ENCODE results near the gene CCT8. TPM values are rescaled to one million over a fixed set of nuclear protein-coding genes. Genes with fewer than 3 reads are reported as not detected.
A peak's percentile ranks its signal among the peaks of the same experiment; 100 is the strongest.
"Not testable (repeated sequence)": the region's sequence is repeated elsewhere in the genome, so short reads cannot be mapped to it uniquely, and the experiment has no call there.

Gene CCT8
- total RNA-seq, 4 donors from 2014 or later = 49.6 to 90.0 (median 63.5) TPM

DNA sequence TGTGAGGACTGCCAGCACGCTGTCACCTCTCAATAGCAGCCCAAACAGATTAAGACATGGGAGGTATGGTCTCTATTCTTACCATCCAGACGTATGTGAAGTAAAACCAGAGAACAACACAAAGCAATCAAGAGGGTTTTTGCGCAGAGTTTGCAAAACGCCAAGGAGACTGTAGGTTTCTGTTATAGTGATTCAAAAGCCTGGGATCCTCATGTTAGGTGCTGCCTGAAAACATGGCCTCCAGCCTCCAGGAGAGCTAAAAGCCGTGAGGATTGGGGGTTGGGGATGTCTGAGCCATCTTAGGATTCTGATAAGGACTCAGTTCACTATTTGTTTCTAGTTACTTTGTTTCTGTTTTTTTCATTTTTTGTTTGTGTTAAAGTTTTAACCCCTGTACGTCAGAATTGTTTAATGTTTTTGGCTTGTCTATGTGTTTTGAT is 4.2 kb upstream of the CCT8 start:
- TF ChIP-seq POLR2A (IDR thresholded peaks at IDR 0.05) (no peak), EP300 (IDR thresholded peaks at IDR 0.05) (no peak)
- TF ChIP-seq, protein P1, sequence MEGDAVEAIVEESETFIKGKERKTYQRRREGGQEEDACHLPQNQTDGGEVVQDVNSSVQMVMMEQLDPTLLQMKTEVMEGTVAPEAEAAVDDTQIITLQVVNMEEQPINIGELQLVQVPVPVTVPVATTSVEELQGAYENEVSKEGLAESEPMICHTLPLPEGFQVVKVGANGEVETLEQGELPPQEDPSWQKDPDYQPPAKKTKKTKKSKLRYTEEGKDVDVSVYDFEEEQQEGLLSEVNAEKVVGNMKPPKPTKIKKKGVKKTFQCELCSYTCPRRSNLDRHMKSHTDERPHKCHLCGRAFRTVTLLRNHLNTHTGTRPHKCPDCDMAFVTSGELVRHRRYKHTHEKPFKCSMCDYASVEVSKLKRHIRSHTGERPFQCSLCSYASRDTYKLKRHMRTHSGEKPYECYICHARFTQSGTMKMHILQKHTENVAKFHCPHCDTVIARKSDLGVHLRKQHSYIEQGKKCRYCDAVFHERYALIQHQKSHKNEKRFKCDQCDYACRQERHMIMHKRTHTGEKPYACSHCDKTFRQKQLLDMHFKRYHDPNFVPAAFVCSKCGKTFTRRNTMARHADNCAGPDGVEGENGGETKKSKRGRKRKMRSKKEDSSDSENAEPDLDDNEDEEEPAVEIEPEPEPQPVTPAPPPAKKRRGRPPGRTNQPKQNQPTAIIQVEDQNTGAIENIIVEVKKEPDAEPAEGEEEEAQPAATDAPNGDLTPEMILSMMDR (IDR thresholded peaks at IDR 0.05) = no peak
- WGBS, 2 donors = 54 to 66% methylated on average over 6 of the region's 6 CpGs
- Histone ChIP-seq H3K4me1 (peaks cover 0 to 16% (median 4%) of the 10 kb centered on the region in 4 donors), H3K36me3 (no peaks in the 10 kb centered on the region), H3K4me3 (peak overlapping the region; percentile 13 to 60 (median 50)), H3K27ac (peak overlapping the region; percentile 59 to 84 (median 84)), H3K9me3 (no peaks in the 10 kb centered on the region), H3K27me3 (no peaks in the 10 kb centered on the region)
- DNase-seq (ENCODE audit: low spot score in 2 of 2) = no peak

DNA sequence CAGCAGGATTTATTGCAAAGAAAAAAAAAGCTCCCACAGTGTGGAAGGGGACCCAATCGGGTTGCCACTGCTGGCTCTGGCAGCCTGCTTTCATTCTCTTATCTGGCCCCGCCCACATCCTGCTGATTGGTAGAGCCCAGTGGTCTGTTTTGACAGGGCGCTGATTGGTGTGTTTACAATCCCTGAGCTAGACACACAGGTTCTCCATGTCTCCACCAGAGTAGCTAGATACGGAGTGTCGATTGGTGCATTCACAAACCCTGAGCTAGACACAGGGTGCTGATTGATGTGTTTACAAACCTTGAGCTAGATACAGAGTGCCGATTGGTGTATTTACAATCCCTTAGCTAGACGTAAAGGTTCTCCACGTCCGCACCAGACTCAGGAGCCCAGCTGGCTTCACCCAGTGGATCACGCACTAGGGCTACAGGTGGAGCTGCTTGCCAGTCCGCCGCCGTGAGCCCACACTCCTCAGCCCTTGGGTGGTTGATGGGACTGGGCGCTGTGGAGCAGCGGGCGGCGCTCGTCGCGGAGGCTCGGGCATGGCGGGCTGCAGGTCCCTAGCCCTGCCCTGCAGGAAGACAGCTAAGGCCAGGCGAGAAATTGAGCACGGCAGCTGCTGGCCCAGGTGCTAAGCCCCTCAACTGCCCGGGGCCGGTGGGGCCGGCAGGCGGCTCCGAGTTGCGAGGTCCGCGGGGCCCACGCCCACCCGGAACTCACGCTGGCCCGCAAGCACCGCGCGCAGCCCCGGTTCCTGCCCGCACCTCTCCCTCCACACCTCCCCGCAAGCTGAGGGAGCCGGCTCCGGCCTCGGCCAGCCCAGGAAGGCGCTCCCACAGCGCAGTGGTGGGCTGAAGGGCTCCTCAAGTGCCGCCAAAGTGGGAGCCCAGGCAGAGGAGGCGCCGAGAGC is 3.5 kb upstream of the CCT8 start:
- WGBS, 2 donors = 65 to 69% methylated on average over 16 to 47 of the region's 50 CpGs
- H3K27me3 ChIP-seq, H3K9me3 ChIP-seq, H3K36me3 ChIP-seq: not testable (repeated sequence)
- H3K4me3 ChIP-seq = peak overlapping the region; percentile 13 to 60 (median 50)
- TF ChIP-seq EP300 (IDR thresholded peaks at IDR 0.05) (peak in 1 of 2 donors; percentile 26), POLR2A (IDR thresholded peaks at IDR 0.05) (peak in 1 of 2 donors; percentile 53)
- H3K27ac ChIP-seq = peak overlapping the region; percentile 59 to 84 (median 84)
- peaks cover 0 to 22% (median 10%) of the 10 kb centered on the region in 4 donors for H3K4me1 ChIP-seq
- DNase-seq (ENCODE audit: low spot score in 2 of 2) = peak; percentile 41 to 61

DNA sequence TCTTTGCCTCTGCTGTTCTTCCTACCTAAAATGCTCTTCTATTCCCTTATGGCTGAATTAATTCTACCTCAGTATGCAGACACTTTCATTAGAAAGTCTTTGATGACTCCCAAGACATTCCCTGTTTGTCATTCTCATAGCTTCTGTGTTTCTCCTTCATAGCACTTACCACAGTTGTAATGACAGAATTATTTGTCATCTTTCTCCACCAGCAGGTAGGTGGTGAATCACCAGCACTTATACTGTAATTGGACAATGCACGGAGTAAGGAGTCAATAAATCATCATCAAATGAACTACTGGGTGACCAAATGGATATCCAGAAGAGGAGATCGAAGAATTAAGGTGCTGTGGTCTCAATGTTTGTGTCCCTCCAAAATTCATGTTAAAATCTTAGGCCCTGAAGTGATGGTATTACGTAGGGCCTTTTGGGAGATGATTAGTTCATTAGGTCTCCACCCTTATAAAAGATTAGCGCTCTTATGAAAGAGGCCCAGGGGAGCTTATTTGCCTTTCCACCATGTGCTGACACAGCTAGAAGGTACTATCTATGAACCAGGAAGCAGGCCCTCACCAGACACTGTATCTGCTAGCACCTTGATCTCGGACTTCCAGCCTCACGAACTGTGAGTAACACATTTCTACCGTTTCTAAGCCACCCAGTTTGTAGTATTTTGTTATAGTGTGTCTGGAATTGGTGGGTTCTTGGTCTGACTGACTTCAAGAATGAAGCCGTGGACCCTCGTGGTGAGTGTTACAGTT is 2.4 kb upstream of the CCT8 start:
- no peak for TF ChIP-seq POLR2A (IDR thresholded peaks at IDR 0.05)
- TF ChIP-seq EP300 (IDR thresholded peaks at IDR 0.05) = no peak
- TF ChIP-seq, protein P1 (IDR thresholded peaks at IDR 0.05) = no peak
- Histone ChIP-seq H3K36me3 (no peaks in the 10 kb centered on the region), H3K4me3 (no peak overlapping the region), H3K9me3 (no peaks in the 10 kb centered on the region), H3K27ac (peak overlapping the region in 1 of 4 donors; percentile 83), H3K27me3 (no peaks in the 10 kb centered on the region), H3K4me1 (peaks cover 0 to 33% (median 21%) of the 10 kb centered on the region in 4 donors)
- no peak for DNase-seq (ENCODE audit: low spot score in 2 of 2)
- 89 to 94% methylated on average over 9 of the region's 9 CpGs for WGBS, 2 donors

DNA sequence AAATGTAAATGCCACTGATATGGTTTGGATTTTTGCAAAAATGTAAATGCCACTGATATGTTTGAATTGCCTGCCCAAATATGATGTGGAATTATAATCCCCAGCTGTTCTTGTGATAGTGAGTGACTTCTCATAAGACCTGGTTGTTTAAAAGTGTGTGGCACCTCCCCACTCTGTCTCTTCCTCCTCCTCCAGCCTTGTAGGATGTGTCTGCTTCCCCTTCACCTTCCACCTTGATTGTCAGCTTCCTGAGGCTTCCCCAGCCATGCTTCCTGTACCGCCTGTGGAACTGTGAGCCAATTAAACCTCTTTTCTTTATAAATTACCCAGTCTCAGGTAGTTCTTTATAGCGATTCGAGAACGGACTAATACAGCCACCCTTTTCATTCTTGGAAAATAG is 1.3 kb upstream of the CCT8 start:
- TF ChIP-seq POLR2A (IDR thresholded peaks at IDR 0.05) (no peak), EP300 (IDR thresholded peaks at IDR 0.05) (no peak)
- TF ChIP-seq, protein P1 (IDR thresholded peaks at IDR 0.05) = no peak
- DNase-seq (ENCODE audit: low spot score in 2 of 2) = no peak
- WGBS, 2 donors = 92% methylated on average over 4 of the region's 4 CpGs
- no peaks in the 10 kb centered on the region for H3K27me3 ChIP-seq
- H3K27ac ChIP-seq = no peak overlapping the region
- no peaks in the 10 kb centered on the region for H3K36me3 ChIP-seq
- no peak overlapping the region for H3K4me3 ChIP-seq
- H3K4me1 ChIP-seq = peaks cover 0 to 43% (median 24%) of the 10 kb centered on the region in 4 donors
- no peaks in the 10 kb centered on the region for H3K9me3 ChIP-seq

DNA sequence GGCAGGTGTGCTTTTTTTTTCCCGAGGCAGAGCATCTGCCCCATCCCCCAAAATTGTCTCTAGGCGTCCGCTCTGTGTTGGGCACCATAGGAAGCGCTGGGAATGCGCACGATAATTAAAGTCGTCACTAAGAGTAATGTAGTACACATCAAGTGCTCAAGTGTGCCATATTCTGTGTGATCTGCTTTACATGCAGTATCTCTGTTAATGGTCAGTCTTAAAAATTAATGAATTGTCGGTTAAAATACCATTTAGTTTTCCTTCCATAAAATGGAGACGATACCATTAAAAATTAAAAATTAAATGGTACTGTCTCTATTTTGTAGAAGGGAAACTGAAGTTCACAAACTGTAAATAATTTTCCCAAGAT is 544 bp upstream of the CCT8 start:
- Histone ChIP-seq H3K36me3 (peaks cover 0 to under 1% (median 0%) of the 10 kb centered on the region in 3 donors), H3K27ac (peak overlapping the region; percentile 70 to 95 (median 90)), H3K9me3 (no peaks in the 10 kb centered on the region), H3K4me3 (peak overlapping the region; percentile 78 to 92 (median 86)), H3K27me3 (no peaks in the 10 kb centered on the region), H3K4me1 (peaks cover 0 to 41% (median 21%) of the 10 kb centered on the region in 4 donors)
- TF ChIP-seq EP300 (IDR thresholded peaks at IDR 0.05) = no peak
- TF ChIP-seq, protein P1 (IDR thresholded peaks at IDR 0.05) = no peak
- no peak for TF ChIP-seq POLR2A (IDR thresholded peaks at IDR 0.05)
- 9 to 13% methylated on average over 9 of the region's 9 CpGs for WGBS, 2 donors
- DNase-seq (ENCODE audit: low spot score in 2 of 2) = no peak

Measured in tibial nerve (tissue), 4 donors.